PC-3 (cell line): ENCODE data around the gene ATP13A3. TPM values are rescaled to one million over a fixed set of nuclear protein-coding genes. Genes with fewer than 3 reads are reported as not detected.

Source experiments
- ATAC-seq: fragments of 200-7000 bp; cut with Tn5 transposase; 2 replicates; pipeline ENCODE4 v1.9.1; 2020; ENCODE audit warnings: mild to moderate bottlenecking, moderate library complexity
- BruUV-seq: library from RNA; stranded (reverse); fragments of 400-500 nt; replicated peaks from 2 replicates; lab custom pipeline; 2021; lab: Mats Ljungman, UMichigan
- CTCF ChIA-PET: fragments of 300-600 bp; sonication (Branson Sonifier 250); formaldehyde crosslinking; loops from one replicate; lab custom pipeline; 2022; ENCODE audit warnings: antibody characterized with exemption; lab: Charles Lee
- POLR2A ChIA-PET: fragments of 300-600 bp; sonication (Branson Sonifier 250); formaldehyde crosslinking; loops from one replicate; lab custom pipeline; 2022; ENCODE audit warnings: antibody characterized with exemption; ENCODE audit not compliant: unreplicated experiment; lab: Charles Lee
- DNase-seq: peaks from one replicate; pipeline ENCODE4 v3.0.0-alpha.2; 2015
- H2AFZ ChIP-seq: fragments of 300-600 bp; sonication (generic); 2 replicates; pipeline ENCODE4 v1.6.0; 2016; ENCODE audit warnings: antibody characterized with exemption, low read length
- H3F3A ChIP-seq: fragments of 300-600 bp; sonication (generic); one replicate; pipeline ENCODE4 v1.6.0; 2017; ENCODE audit warnings: antibody characterized with exemption, low read length, control low read depth, mild to moderate bottlenecking; ENCODE audit not compliant: unreplicated experiment
- H3K27ac ChIP-seq: fragments of 300-600 bp; sonication (generic); 2 replicates; pipeline ENCODE4 v1.5.1; 2016; ENCODE audit warnings: mild to moderate bottlenecking, low read length
- H3K27me3 ChIP-seq: fragments of 300-600 bp; sonication (generic); 2 replicates; pipeline ENCODE4 v1.6.1; 2016; ENCODE audit warnings: low read length, mixed read lengths
- H3K36me3 ChIP-seq: fragments of 300-600 bp; sonication (generic); 2 replicates; pipeline ENCODE4 v1.6.1; 2016; ENCODE audit warnings: low read depth, mixed run types, low read length, mixed read lengths
- H3K4me1 ChIP-seq: fragments of 300-600 bp; sonication (generic); 2 replicates; pipeline ENCODE4 v1.5.1; 2016; ENCODE audit warnings: low read length; ENCODE audit not compliant: insufficient read depth
- H3K4me2 ChIP-seq: fragments of 300-600 bp; sonication (generic); 2 replicates; pipeline ENCODE4 v1.6.0; 2016; ENCODE audit warnings: low read length
- H3K4me3 ChIP-seq: fragments of 300-600 bp; sonication (generic); 2 replicates; pipeline ENCODE4 v1.5.1; 2016; ENCODE audit warnings: mild to moderate bottlenecking, low read length, mixed read lengths
- H3K79me2 ChIP-seq: fragments of 300-600 bp; sonication (generic); 2 replicates; pipeline ENCODE4 v1.6.1; 2017; ENCODE audit warnings: low read length, mixed read lengths
- H3K9ac ChIP-seq: fragments of 300-600 bp; sonication (generic); 2 replicates; pipeline ENCODE4 v1.6.0; 2016; ENCODE audit warnings: mild to moderate bottlenecking, low read length
- H3K9me2 ChIP-seq: fragments of 300-600 bp; sonication (generic); replicated peaks from 2 replicates; pipeline ENCODE4 v1.6.1; 2016; ENCODE audit warnings: mixed run types, low read length, mixed read lengths
- H3K9me3 ChIP-seq: fragments of 300-600 bp; sonication (generic); 2 replicates; pipeline ENCODE4 v1.6.1; 2016; ENCODE audit warnings: low read length, mixed read lengths
- H4K20me1 ChIP-seq: fragments of 300-600 bp; sonication (generic); 2 replicates; pipeline ENCODE4 v1.6.1; 2016; ENCODE audit warnings: low read length, mixed read lengths
- CTCF ChIP-seq: fragments of 300-600 bp; sonication (generic); conservative IDR thresholded peaks from 2 replicates; pipeline ENCODE4 v1.5.1; 2017; ENCODE audit warnings: antibody characterized with exemption, low read depth, mild to moderate bottlenecking, low read length
- EZH2 ChIP-seq: fragments of 300-600 bp; sonication (generic); IDR thresholded peaks from one replicate; pipeline ENCODE4 v1.6.1; 2017; ENCODE audit warnings: antibody characterized with exemption, mild to moderate bottlenecking, low read length; ENCODE audit not compliant: unreplicated experiment
- EZH2phosphoT487 ChIP-seq: fragments of 300-600 bp; sonication (generic); IDR thresholded peaks from 2 replicates; pipeline ENCODE4 v1.6.1; 2018; ENCODE audit warnings: mild to moderate bottlenecking, antibody characterized with exemption, low read length, borderline replicate concordance
- intact Hi-C: fragments of 100-400 bp; cut with micrococcal nuclease; formaldehyde crosslinking; loops from 2 replicates; pipeline ENCODE4 v1.9.0; 2023
- total RNA-seq: library from RNA; depleted of rRNA; stranded (reverse); fragments of >200 nt; gene quantifications from 2 replicates; pipeline ENCODE4 v1.2.3, GENCODE V29; 2014

The ATP13A3 gene
- total RNA-seq, 1 experiment from 2014 or later: 69.4 TPM

DNA sequence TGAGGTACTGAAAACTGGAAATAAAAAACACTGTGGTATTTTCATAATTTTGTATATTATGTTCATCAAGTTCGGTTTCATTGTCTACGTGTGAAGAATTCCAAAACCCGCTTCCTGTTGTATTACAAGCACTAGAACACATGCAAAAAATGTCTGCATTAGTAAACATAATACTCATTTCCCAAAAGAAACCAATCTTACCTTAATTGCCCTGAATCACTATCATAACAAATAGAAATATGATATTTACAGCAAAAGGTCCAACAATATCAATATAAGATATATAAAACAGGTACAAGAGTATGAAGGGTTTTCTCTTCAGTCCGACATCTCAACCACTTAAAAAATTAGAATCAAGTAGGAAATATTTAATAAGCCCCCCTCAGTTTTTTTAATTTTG is 61.4 kb downstream of the ATP13A3 start:
- peaks cover 9% of the 10 kb centered on the region for H3K4me1 ChIP-seq
- no TSS peak for BruUV-seq
- no peak overlapping the region for H2AFZ ChIP-seq
- POLR2A ChIA-PET: no interaction called here
- H3F3A ChIP-seq: peaks cover 9% of the 10 kb centered on the region
- H4K20me1 ChIP-seq: no peaks in the 10 kb centered on the region
- H3K27me3 ChIP-seq: no peaks in the 10 kb centered on the region
- no peaks in the 10 kb centered on the region for H3K79me2 ChIP-seq
- H3K4me3 ChIP-seq: no peak overlapping the region
- ATAC-seq (peak; percentile 59), DNase-seq (peak; percentile 24)
- peaks cover 49% of the 10 kb centered on the region for H3K36me3 ChIP-seq
- H3K4me2 ChIP-seq: no peak overlapping the region
- no peak overlapping the region for H3K27ac ChIP-seq
- no peak overlapping the region for H3K9ac ChIP-seq
- no peak for TF ChIP-seq EZH2
- TF ChIP-seq EZH2phosphoT487: no peak
- no peak for TF ChIP-seq CTCF
- intact Hi-C loops: no loop called here
- no peaks in the 10 kb centered on the region for H3K9me3 ChIP-seq
- CTCF ChIA-PET: no interaction called here
- H3K9me2 ChIP-seq: no peaks in the 10 kb centered on the region

- TF ChIP-seq CTCF: no peak
- TF ChIP-seq EZH2phosphoT487: no peak
- no peak for TF ChIP-seq EZH2
- DNase-seq: no peak
- H3F3A ChIP-seq: peaks cover 9% of the 10 kb centered on the region
- H3K4me3 ChIP-seq: no peak overlapping the region
- H3K9me2 ChIP-seq: no peaks in the 10 kb centered on the region
- ATAC-seq: no peak
- H3K9me3 ChIP-seq: no peaks in the 10 kb centered on the region
- BruUV-seq: no TSS peak
- H3K4me1 ChIP-seq: peaks cover 9% of the 10 kb centered on the region
- no peak overlapping the region for H3K9ac ChIP-seq
- peaks cover 51% of the 10 kb centered on the region for H3K36me3 ChIP-seq
- H2AFZ ChIP-seq: no peak overlapping the region
- no peaks in the 10 kb centered on the region for H4K20me1 ChIP-seq
- POLR2A ChIA-PET: no interaction called here
- no peak overlapping the region for H3K4me2 ChIP-seq
- CTCF ChIA-PET: no interaction called here
- intact Hi-C loops: no loop called here
- no peaks in the 10 kb centered on the region for H3K27me3 ChIP-seq
- H3K79me2 ChIP-seq: no peaks in the 10 kb centered on the region
- no peak overlapping the region for H3K27ac ChIP-seq
Observed at GRCh38 chr3:194424953-194425352, 61.8 kb downstream of the ATP13A3 start.

DNA sequence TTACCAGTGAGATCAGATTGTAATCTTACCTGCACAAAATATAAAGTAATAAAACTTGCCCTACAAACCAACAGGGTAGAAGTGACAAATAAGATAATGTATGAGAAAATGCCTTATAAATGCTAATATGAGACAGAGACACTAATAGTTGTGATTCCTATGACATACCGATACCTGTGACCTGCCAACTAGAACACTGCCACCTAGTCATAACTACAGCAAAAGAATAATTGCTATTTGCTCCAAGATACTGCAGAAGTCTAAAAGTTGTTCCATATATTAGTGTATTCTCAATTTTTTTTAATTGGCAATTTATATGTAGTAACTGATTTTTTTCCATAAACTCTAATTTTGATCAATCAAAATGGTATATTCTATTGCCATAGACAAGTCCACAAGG is 62.4 kb downstream of the ATP13A3 start:
- H2AFZ ChIP-seq: no peak overlapping the region
- no peaks in the 10 kb centered on the region for H3K79me2 ChIP-seq
- H3K9me2 ChIP-seq: no peaks in the 10 kb centered on the region
- H3K9ac ChIP-seq: no peak overlapping the region
- BruUV-seq: no TSS peak
- no peaks in the 10 kb centered on the region for H4K20me1 ChIP-seq
- no peak overlapping the region for H3K27ac ChIP-seq
- POLR2A ChIA-PET: no interaction called here
- no peak for DNase-seq
- ATAC-seq: no peak
- H3K9me3 ChIP-seq: no peaks in the 10 kb centered on the region
- peaks cover 9% of the 10 kb centered on the region for H3K4me1 ChIP-seq
- TF ChIP-seq CTCF (0 out of 2 replicates have a peak, but pooled peaks have one; percentile 29), EZH2 (no peak)
- H3K4me2 ChIP-seq: no peak overlapping the region
- no peaks in the 10 kb centered on the region for H3K27me3 ChIP-seq
- H3F3A ChIP-seq: peaks cover 9% of the 10 kb centered on the region
- H3K4me3 ChIP-seq: no peak overlapping the region
- CTCF ChIA-PET: no interaction called here
- intact Hi-C loops: no loop called here
- H3K36me3 ChIP-seq: peaks cover 49% of the 10 kb centered on the region
